HEK293T (cell line): Measurements from ENCODE around the gene FLCN.

Experiments used
- ARNT ChIP-seq: fragments of 450-650 bp; IDR thresholded peaks from 2 replicates; pipeline ENCODE4 v1.6.1; 2017; ENCODE audit warnings: mild to moderate bottlenecking
- ELF4 ChIP-seq: fragments of 450-650 bp; IDR thresholded peaks from 2 replicates; pipeline ENCODE4 v1.6.1; 2017; ENCODE audit warnings: antibody characterized with exemption
- FOXA1 ChIP-seq: fragments of 450-650 bp; IDR thresholded peaks from 2 replicates; pipeline ENCODE4 v1.6.1; 2016; ENCODE audit warnings: mild to moderate bottlenecking
- FOXK2 ChIP-seq: fragments of 450-650 bp; IDR thresholded peaks from 2 replicates; pipeline ENCODE4 v1.6.1; 2016; ENCODE audit warnings: mild to moderate bottlenecking
- FOXM1 ChIP-seq: fragments of 450-650 bp; IDR thresholded peaks from 2 replicates; pipeline ENCODE4 v1.6.1; 2017; ENCODE audit warnings: mild to moderate bottlenecking, borderline replicate concordance
- LEF1 ChIP-seq: fragments of 450-650 bp; IDR thresholded peaks from 2 replicates; pipeline ENCODE4 v1.6.1; 2017; ENCODE audit warnings: mild to moderate bottlenecking, borderline replicate concordance
- PKNOX1 ChIP-seq: fragments of 450-650 bp; IDR thresholded peaks from 2 replicates; pipeline ENCODE4 v1.6.1; 2016
- SP1 ChIP-seq: fragments of 450-650 bp; IDR thresholded peaks from 2 replicates; pipeline ENCODE4 v1.6.1; 2017
- SUZ12 ChIP-seq: fragments of 450-650 bp; IDR thresholded peaks from 2 replicates; pipeline ENCODE4 v1.6.1; 2016; ENCODE audit warnings: mild to moderate bottlenecking
- TARDBP ChIP-seq: fragments of 450-650 bp; IDR thresholded peaks from 2 replicates; pipeline ENCODE4 v1.6.1; 2016
- ZNF384 ChIP-seq: fragments of 450-650 bp; IDR thresholded peaks from 2 replicates; pipeline ENCODE4 v1.6.1; 2016

GRCh38 chr17:17190188-17190587 is 46.8 kb downstream of the FLCN start:
- no peak for TF ChIP-seq SUZ12
- no peak for TF ChIP-seq ARNT
- TF ChIP-seq ZNF384 = no peak
- TF ChIP-seq PKNOX1 = no peak
- TF ChIP-seq FOXM1 = no peak
- TF ChIP-seq LEF1 = no peak
- TF ChIP-seq FOXK2 = no peak
- TF ChIP-seq SP1 = no peak
- no peak for TF ChIP-seq ELF4
- TF ChIP-seq FOXA1 = no peak
- no peak for TF ChIP-seq TARDBP
